ENCODE results near the gene PPP5C.
"Not testable (repeated sequence)": the region's sequence is repeated elsewhere in the genome, so short reads cannot be mapped to it uniquely, and the experiment has no call there.

Gene PPP5C

DNA sequence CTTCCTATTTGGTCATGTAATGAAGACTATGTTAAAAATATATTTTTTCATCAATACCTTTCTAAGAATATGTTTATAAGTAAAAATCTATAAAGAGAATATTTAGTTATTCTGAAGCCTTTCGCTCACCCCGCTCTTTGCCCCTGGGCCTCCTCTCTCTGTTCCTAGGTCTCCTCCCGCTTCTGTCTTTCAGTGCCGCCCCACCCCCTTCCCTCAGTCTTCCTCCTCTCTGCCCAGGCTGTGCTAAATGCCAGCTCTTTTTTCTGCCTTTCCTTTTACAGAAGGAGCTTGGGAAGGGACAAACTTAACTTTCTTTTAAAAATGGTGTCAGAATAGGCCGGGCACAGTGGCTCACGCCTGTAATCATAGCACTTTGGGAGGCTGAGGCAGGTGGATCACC lies 27.3 kb upstream of the PPP5C start:
- H3K9me2 ChIP-seq (replicated peaks; ENCODE audit: insufficient read depth, low read length) = no peaks in the 10 kb centered on the region
- H3K27me3 ChIP-seq (ENCODE audit: low read length) = no peaks in the 10 kb centered on the region
- H4K20me1 ChIP-seq (ENCODE audit: low read depth, low read length) = no peaks in the 10 kb centered on the region
- TF ChIP-seq EZH2phosphoT487 (conservative IDR thresholded peaks at IDR 0.05; ENCODE audit: low read length) = no peak
- no peak for TF ChIP-seq CTCF (IDR thresholded peaks at IDR 0.05; ENCODE audit: insufficient read depth, low read length, poor library complexity, severe bottlenecking)
- no peaks in the 10 kb centered on the region for H3K79me2 ChIP-seq (ENCODE audit: insufficient read depth, low read length)
- H3K4me3 ChIP-seq (ENCODE audit: insufficient read depth, low read length, poor library complexity, severe bottlenecking) = no peak overlapping the region
- H3K9me3 ChIP-seq (ENCODE audit: insufficient read depth, low read length) = no peaks in the 10 kb centered on the region
- no peaks in the 10 kb centered on the region for H3F3A ChIP-seq (ENCODE audit: insufficient read depth)
- H3K27ac ChIP-seq (ENCODE audit: low read depth, low read length) = no peak overlapping the region
- H3K9ac ChIP-seq (ENCODE audit: low read length) = no peak overlapping the region
- H3K4me2 ChIP-seq (ENCODE audit: low read depth, low read length, poor library complexity, severe bottlenecking) = no peak overlapping the region
- no peak overlapping the region for H2AFZ ChIP-seq (ENCODE audit: low read depth, low read length, severe bottlenecking)
- H3K36me3 ChIP-seq (ENCODE audit: low read length) = no peaks in the 10 kb centered on the region

DNA sequence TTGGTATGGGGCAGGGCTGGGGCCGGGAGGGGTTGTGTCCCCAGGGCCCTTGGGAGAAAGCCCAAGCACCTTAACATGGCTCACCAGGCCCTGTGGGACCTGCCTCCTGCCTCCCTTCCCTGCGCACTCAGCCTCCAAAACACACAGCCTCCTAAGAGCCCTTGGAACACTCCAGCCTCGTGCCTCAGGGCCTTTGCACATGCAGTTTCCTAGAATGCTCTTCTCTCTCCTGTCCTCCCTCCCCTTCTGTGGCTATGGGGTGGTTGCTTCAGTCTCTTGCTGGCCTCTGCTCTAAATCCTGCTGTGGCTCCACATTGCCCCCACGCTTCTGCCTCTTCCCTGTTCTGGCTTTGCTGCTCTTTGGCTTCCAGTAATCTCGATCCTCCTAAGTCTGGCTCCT lies 26.3 kb upstream of the PPP5C start:
- H3K36me3 ChIP-seq (ENCODE audit: low read length) = no peaks in the 10 kb centered on the region
- no peak overlapping the region for H3K27ac ChIP-seq (ENCODE audit: low read depth, low read length)
- H3K9ac ChIP-seq (ENCODE audit: low read length) = no peak overlapping the region
- no peak for TF ChIP-seq EZH2phosphoT487 (conservative IDR thresholded peaks at IDR 0.05; ENCODE audit: low read length)
- no peak for TF ChIP-seq CTCF (IDR thresholded peaks at IDR 0.05; ENCODE audit: insufficient read depth, low read length, poor library complexity, severe bottlenecking)
- no peak overlapping the region for H3K4me3 ChIP-seq (ENCODE audit: insufficient read depth, low read length, poor library complexity, severe bottlenecking)
- H3K79me2 ChIP-seq (ENCODE audit: insufficient read depth, low read length) = no peaks in the 10 kb centered on the region
- H4K20me1 ChIP-seq (ENCODE audit: low read depth, low read length) = no peaks in the 10 kb centered on the region
- no peaks in the 10 kb centered on the region for H3F3A ChIP-seq (ENCODE audit: insufficient read depth)
- no peak overlapping the region for H2AFZ ChIP-seq (ENCODE audit: low read depth, low read length, severe bottlenecking)
- no peaks in the 10 kb centered on the region for H3K9me3 ChIP-seq (ENCODE audit: insufficient read depth, low read length)
- H3K4me2 ChIP-seq (ENCODE audit: low read depth, low read length, poor library complexity, severe bottlenecking) = no peak overlapping the region
- H3K9me2 ChIP-seq (replicated peaks; ENCODE audit: insufficient read depth, low read length) = no peaks in the 10 kb centered on the region
- H3K27me3 ChIP-seq (ENCODE audit: low read length) = no peaks in the 10 kb centered on the region

DNA sequence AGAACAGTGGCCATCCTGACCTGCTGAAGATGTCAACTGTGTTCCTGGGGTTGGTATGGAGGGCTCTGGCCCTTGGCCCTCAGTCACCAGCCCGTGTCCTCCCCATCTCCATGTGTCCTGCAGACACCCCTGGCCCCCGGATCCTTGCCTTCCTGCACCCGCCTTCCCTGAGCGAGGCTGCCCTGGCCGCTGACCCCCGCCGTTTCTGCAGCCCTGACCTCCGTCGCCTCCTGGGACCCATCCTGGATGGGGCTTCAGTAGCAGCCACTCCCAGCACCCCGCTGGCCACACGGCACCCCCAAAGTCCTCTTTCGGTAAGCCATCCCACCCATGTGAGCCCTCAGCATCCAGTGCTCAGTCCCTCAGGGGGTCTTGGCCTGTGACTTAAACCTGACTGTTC lies 25.2 kb upstream of the PPP5C start:
- no peaks in the 10 kb centered on the region for H3K79me2 ChIP-seq (ENCODE audit: insufficient read depth, low read length)
- no peaks in the 10 kb centered on the region for H3F3A ChIP-seq (ENCODE audit: insufficient read depth)
- TF ChIP-seq EZH2phosphoT487 (conservative IDR thresholded peaks at IDR 0.05; ENCODE audit: low read length) = no peak
- no peak for TF ChIP-seq CTCF (IDR thresholded peaks at IDR 0.05; ENCODE audit: insufficient read depth, low read length, poor library complexity, severe bottlenecking)
- H3K9me2 ChIP-seq (replicated peaks; ENCODE audit: insufficient read depth, low read length) = no peaks in the 10 kb centered on the region
- H3K4me3 ChIP-seq (ENCODE audit: insufficient read depth, low read length, poor library complexity, severe bottlenecking) = no peak overlapping the region
- H3K27ac ChIP-seq (ENCODE audit: low read depth, low read length) = no peak overlapping the region
- no peaks in the 10 kb centered on the region for H3K27me3 ChIP-seq (ENCODE audit: low read length)
- H3K9me3 ChIP-seq (ENCODE audit: insufficient read depth, low read length) = no peaks in the 10 kb centered on the region; the same call in 1 of the 2 replicates
- no peaks in the 10 kb centered on the region for H4K20me1 ChIP-seq (ENCODE audit: low read depth, low read length)
- no peaks in the 10 kb centered on the region for H3K36me3 ChIP-seq (ENCODE audit: low read length)
- no peak overlapping the region for H2AFZ ChIP-seq (ENCODE audit: low read depth, low read length, severe bottlenecking)
- H3K9ac ChIP-seq (ENCODE audit: low read length) = no peak overlapping the region
- H3K4me2 ChIP-seq (ENCODE audit: low read depth, low read length, poor library complexity, severe bottlenecking) = no peak overlapping the region

GRCh38 chr19:46323227-46323626 lies 23.7 kb upstream of the PPP5C start:
- H3K79me2 ChIP-seq (ENCODE audit: insufficient read depth, low read length); H3F3A ChIP-seq (ENCODE audit: insufficient read depth); H2AFZ ChIP-seq (ENCODE audit: low read depth, low read length, severe bottlenecking); H3K36me3 ChIP-seq (ENCODE audit: low read length); H4K20me1 ChIP-seq (ENCODE audit: low read depth, low read length); H3K9ac ChIP-seq (ENCODE audit: low read length); H3K4me3 ChIP-seq (ENCODE audit: insufficient read depth, low read length, poor library complexity, severe bottlenecking); H3K27ac ChIP-seq (ENCODE audit: low read depth, low read length); H3K9me2 ChIP-seq (replicated peaks; ENCODE audit: insufficient read depth, low read length); H3K27me3 ChIP-seq (ENCODE audit: low read length); H3K4me2 ChIP-seq (ENCODE audit: low read depth, low read length, poor library complexity, severe bottlenecking): not testable (repeated sequence)
- H3K9me3 ChIP-seq (ENCODE audit: insufficient read depth, low read length) = peaks cover 11% of the 10 kb centered on the region; the same call in 1 of the 2 replicates

Measured in SU-DHL-6 (cell line).